HEK293 (cell line): ENCODE measurements around the gene DPEP3.

Experiments
- CTCF ChIA-PET: fragments of 350-600 bp; formaldehyde crosslinking; extraction: SDS; loops from one replicate; lab custom pipeline; 2021; ENCODE audit warnings: antibody characterized with exemption; lab: Yijun Ruan, JAX
- POLR2A ChIA-PET: fragments of 300-600 bp; formaldehyde crosslinking; extraction: SDS; loops from one replicate; lab custom pipeline; 2020; ENCODE audit warnings: antibody characterized with exemption, inconsistent platforms; lab: Yijun Ruan, JAX
- H3K27ac ChIP-seq: fragments of 200-500 bp; sonication (Bioruptor generic); 2 replicates; pipeline ENCODE4 v1.5.1; 2014; ENCODE audit warnings: low read depth, low read length, control low read depth, inconsistent platforms; ENCODE audit errors: extremely low read depth
- H3K36me3 ChIP-seq, 2 experiments: fragments of 200-500 bp in 1 of 2; sonication (Bioruptor generic) in 1 of 2; 1 replicate in 1 of 2; 2 replicates in 1 of 2; pipeline ENCODE4 v1.5.1; 2014 to 2017; ENCODE audit warnings: inconsistent platforms in 2 of 2, low read length in 2 of 2; ENCODE audit not compliant: control insufficient read depth in 2 of 2, insufficient read depth in 1 of 2
- H3K4me1 ChIP-seq: fragments of 200-500 bp; sonication (Bioruptor generic); 2 replicates; pipeline ENCODE4 v1.5.1; 2014; ENCODE audit warnings: mild to moderate bottlenecking, low read length, inconsistent platforms; ENCODE audit not compliant: control insufficient read depth, insufficient read depth
- H3K4me3 ChIP-seq: 2 replicates; pipeline ENCODE4 v1.5.1; 2011; ENCODE audit warnings: low read depth, mild to moderate bottlenecking, control low read depth, low read length, moderate library complexity
- H3K9me3 ChIP-seq: fragments of 200-500 bp; sonication (Bioruptor generic); 2 replicates; pipeline ENCODE4 v1.5.1; 2014; ENCODE audit warnings: low read depth, low read length, inconsistent platforms; ENCODE audit not compliant: control insufficient read depth, insufficient read depth
- EGR2 ChIP-seq: fragments of 450-650 bp; formaldehyde crosslinking; IDR thresholded peaks from 2 replicates; pipeline ENCODE4 v1.5.1; 2016; ENCODE audit warnings: low read depth, missing biosample characterization, missing genetic modification characterization
- GLIS2 ChIP-seq: fragments of 450-650 bp; formaldehyde crosslinking; IDR thresholded peaks from 2 replicates; pipeline ENCODE4 v1.5.1; 2016; ENCODE audit warnings: missing biosample characterization, missing genetic modification characterization
- HIC1 ChIP-seq: fragments of 450-650 bp; formaldehyde crosslinking; IDR thresholded peaks from 2 replicates; pipeline ENCODE4 v1.5.1; 2016; ENCODE audit warnings: missing biosample characterization, missing genetic modification characterization
- INSM2 ChIP-seq: fragments of 450-650 bp; formaldehyde crosslinking; IDR thresholded peaks from 2 replicates; pipeline ENCODE4 v1.5.1; 2016; ENCODE audit warnings: missing biosample characterization, missing genetic modification characterization
- PRDM4 ChIP-seq: fragments of 450-650 bp; formaldehyde crosslinking; IDR thresholded peaks from 2 replicates; pipeline ENCODE4 v1.5.1; 2017; ENCODE audit warnings: missing biosample characterization, missing genetic modification characterization
- SETDB1 ChIP-seq: IDR thresholded peaks from one replicate; pipeline ENCODE4 v1.6.1; 2017; ENCODE audit warnings: mild to moderate bottlenecking, low read length, moderate library complexity, mixed read lengths; ENCODE audit not compliant: insufficient read length
- WT1 ChIP-seq: fragments of 450-650 bp; formaldehyde crosslinking; IDR thresholded peaks from 2 replicates; pipeline ENCODE4 v1.5.1; 2016; ENCODE audit warnings: missing biosample characterization, missing genetic modification characterization
- ZBTB20 ChIP-seq: fragments of 450-650 bp; formaldehyde crosslinking; IDR thresholded peaks from 2 replicates; pipeline ENCODE4 v1.5.1; 2016; ENCODE audit warnings: missing biosample characterization, missing genetic modification characterization
- ZFHX2 ChIP-seq: fragments of 450-650 bp; formaldehyde crosslinking; conservative IDR thresholded peaks from 2 replicates; pipeline ENCODE4 v1.5.1; 2016; ENCODE audit warnings: missing biosample characterization, missing genetic modification characterization
- ZNF169 ChIP-seq: fragments of 450-650 bp; formaldehyde crosslinking; IDR thresholded peaks from 2 replicates; pipeline ENCODE4 v1.5.1; 2016; ENCODE audit warnings: missing biosample characterization, missing genetic modification characterization
- ZNF18 ChIP-seq: fragments of 450-650 bp; formaldehyde crosslinking; IDR thresholded peaks from 2 replicates; pipeline ENCODE4 v1.5.1; 2016; ENCODE audit warnings: missing biosample characterization, missing genetic modification characterization
- ZNF280D ChIP-seq: fragments of 450-650 bp; formaldehyde crosslinking; IDR thresholded peaks from 2 replicates; pipeline ENCODE4 v1.5.1; 2016; ENCODE audit warnings: missing biosample characterization, missing genetic modification characterization
- ZNF362 ChIP-seq: fragments of 450-650 bp; formaldehyde crosslinking; IDR thresholded peaks from 2 replicates; pipeline ENCODE4 v1.5.1; 2016; ENCODE audit warnings: missing biosample characterization, missing genetic modification characterization
- ZNF37A ChIP-seq: fragments of 450-650 bp; IDR thresholded peaks from 2 replicates; pipeline ENCODE4 v1.5.1; 2018; ENCODE audit warnings: missing biosample characterization, missing genetic modification characterization
- ZNF48 ChIP-seq: fragments of 450-650 bp; formaldehyde crosslinking; IDR thresholded peaks from 2 replicates; pipeline ENCODE4 v1.5.1; 2016; ENCODE audit warnings: missing biosample characterization, missing genetic modification characterization
- ZNF692 ChIP-seq: fragments of 450-650 bp; formaldehyde crosslinking; IDR thresholded peaks from 2 replicates; pipeline ENCODE4 v1.5.1; 2016; ENCODE audit warnings: missing biosample characterization, missing genetic modification characterization
- ZNF830 ChIP-seq: fragments of 450-650 bp; IDR thresholded peaks from 2 replicates; pipeline ENCODE4 v1.5.0; 2018; ENCODE audit warnings: missing biosample characterization, missing genetic modification characterization, low read depth, mild to moderate bottlenecking, moderate library complexity
- ZXDB ChIP-seq: fragments of 450-650 bp; formaldehyde crosslinking; IDR thresholded peaks from 2 replicates; pipeline ENCODE4 v1.5.1; 2016; ENCODE audit warnings: missing biosample characterization, missing genetic modification characterization

DPEP3 gene

GRCh38 chr16:67969254-67970039 lies 10.9 kb downstream of the DPEP3 start:
- POLR2A ChIA-PET: no interaction called here
- Histone ChIP-seq H3K4me1 (no peaks in the 10 kb centered on the region; the same call in none of the 2 replicates), H3K36me3 (peaks cover 0 to 18% of the 10 kb centered on the region in 2 experiments; a peak in 1 of 3 replicates), H3K4me3 (no peak overlapping the region), H3K27ac (no peak overlapping the region), H3K9me3 (no peaks in the 10 kb centered on the region)
- TF ChIP-seq ZNF280D (no peak), HIC1 (tag by site-specific recombination) (no peak), WT1 (no peak), ZXDB (no peak), PRDM4 (tag by site-specific recombination) (no peak), ZNF48 (no peak), GLIS2 (no peak), ZFHX2 (tag by site-specific recombination) (peak; percentile 28), EGR2 (tag by site-specific recombination) (0 out of 2 replicates have a peak, but pooled peaks have one; percentile 17), ZNF692 (tag by site-specific recombination) (no peak), ZNF830 (tag by site-specific recombination) (no peak)
- CTCF ChIA-PET: interaction anchor here (0.7 kb wide), 1 partner anchor 294 kb away, joined by 3 read pairs; no protein-coding TSS in a partner anchor

GRCh38 chr16:67968400-67969253 lies 11.7 kb downstream of the DPEP3 start, which contains the start of gene SLC12A4:
SLC12A4 (minus strand) TSS chr16:67968637; CDS start chr16:67968553, 84 bp downstream.
- Histone ChIP-seq H3K4me1 (no peaks in the 10 kb centered on the region; the same call in none of the 2 replicates), H3K27ac (peak within 1 kb of the TSS; percentile 80; the same call in 1 of the 2 replicates), H3K36me3 (peaks cover 0 to 25% of the 10 kb centered on the region in 2 experiments; a peak in 1 of 3 replicates), H3K4me3 (peak within 1 kb of the TSS; percentile 68), H3K9me3 (no peaks in the 10 kb centered on the region)
- ChIA-PET POLR2A (interaction anchor here (0.9 kb wide), 1 partner anchor 32 kb away, joined by 3 read pairs; the partner anchor contains the start of gene PSMB10), CTCF (no interaction called here)
- TF ChIP-seq ZNF37A (tag by site-specific recombination) (no peak), ZNF18 (tag by site-specific recombination) (no peak), INSM2 (peak; percentile 25; the same call in 1 of the 2 replicates), ZNF362 (tag by site-specific recombination) (no peak), ZBTB20 (tag by site-specific recombination) (no peak), SETDB1 (no peak), ZNF169 (tag by site-specific recombination) (no peak)
